ENCODE results near the gene WWP2.
"Not testable (repeated sequence)": the region's sequence is repeated elsewhere in the genome, so short reads cannot be mapped to it uniquely, and the experiment has no call there.

The WWP2 gene

DNA sequence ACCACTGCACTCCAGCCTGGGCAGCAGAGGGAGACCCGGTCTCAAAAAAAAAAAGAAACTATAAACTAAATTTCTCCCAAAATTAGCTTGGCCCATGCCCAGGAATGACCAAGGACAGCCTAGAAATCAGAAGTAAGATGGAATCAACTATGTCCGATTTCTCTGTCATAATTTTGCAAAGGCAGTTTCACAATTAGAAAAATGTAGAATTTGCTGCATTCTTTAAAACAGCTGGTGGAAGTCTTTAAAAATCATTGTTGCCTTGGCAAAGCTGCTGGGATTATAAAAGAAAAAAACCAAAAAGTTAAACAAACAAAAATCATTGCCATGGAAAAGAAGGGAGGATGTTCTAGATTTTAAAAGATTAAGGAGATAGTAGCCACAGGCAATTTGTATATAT is 32.4 kb downstream of the WWP2 start:
- H3K36me3 Mint-ChIP-seq (ENCODE audit: low read depth), result peaks cover 17% of the 10 kb centered on the region
- TF ChIP-seq, protein P1, sequence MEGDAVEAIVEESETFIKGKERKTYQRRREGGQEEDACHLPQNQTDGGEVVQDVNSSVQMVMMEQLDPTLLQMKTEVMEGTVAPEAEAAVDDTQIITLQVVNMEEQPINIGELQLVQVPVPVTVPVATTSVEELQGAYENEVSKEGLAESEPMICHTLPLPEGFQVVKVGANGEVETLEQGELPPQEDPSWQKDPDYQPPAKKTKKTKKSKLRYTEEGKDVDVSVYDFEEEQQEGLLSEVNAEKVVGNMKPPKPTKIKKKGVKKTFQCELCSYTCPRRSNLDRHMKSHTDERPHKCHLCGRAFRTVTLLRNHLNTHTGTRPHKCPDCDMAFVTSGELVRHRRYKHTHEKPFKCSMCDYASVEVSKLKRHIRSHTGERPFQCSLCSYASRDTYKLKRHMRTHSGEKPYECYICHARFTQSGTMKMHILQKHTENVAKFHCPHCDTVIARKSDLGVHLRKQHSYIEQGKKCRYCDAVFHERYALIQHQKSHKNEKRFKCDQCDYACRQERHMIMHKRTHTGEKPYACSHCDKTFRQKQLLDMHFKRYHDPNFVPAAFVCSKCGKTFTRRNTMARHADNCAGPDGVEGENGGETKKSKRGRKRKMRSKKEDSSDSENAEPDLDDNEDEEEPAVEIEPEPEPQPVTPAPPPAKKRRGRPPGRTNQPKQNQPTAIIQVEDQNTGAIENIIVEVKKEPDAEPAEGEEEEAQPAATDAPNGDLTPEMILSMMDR (IDR thresholded peaks at IDR 0.05; ENCODE audit: unreplicated experiment in 3 of 3), result no peak
- no peak overlapping the region for H3K4me3 Mint-ChIP-seq
- no peaks in the 10 kb centered on the region for H3K9me3 Mint-ChIP-seq
- no peak overlapping the region for H3K27ac Mint-ChIP-seq
- no peaks in the 10 kb centered on the region for H3K27me3 Mint-ChIP-seq (ENCODE audit: low read depth)
- H3K4me1 Mint-ChIP-seq, result peaks cover 4% of the 10 kb centered on the region

DNA sequence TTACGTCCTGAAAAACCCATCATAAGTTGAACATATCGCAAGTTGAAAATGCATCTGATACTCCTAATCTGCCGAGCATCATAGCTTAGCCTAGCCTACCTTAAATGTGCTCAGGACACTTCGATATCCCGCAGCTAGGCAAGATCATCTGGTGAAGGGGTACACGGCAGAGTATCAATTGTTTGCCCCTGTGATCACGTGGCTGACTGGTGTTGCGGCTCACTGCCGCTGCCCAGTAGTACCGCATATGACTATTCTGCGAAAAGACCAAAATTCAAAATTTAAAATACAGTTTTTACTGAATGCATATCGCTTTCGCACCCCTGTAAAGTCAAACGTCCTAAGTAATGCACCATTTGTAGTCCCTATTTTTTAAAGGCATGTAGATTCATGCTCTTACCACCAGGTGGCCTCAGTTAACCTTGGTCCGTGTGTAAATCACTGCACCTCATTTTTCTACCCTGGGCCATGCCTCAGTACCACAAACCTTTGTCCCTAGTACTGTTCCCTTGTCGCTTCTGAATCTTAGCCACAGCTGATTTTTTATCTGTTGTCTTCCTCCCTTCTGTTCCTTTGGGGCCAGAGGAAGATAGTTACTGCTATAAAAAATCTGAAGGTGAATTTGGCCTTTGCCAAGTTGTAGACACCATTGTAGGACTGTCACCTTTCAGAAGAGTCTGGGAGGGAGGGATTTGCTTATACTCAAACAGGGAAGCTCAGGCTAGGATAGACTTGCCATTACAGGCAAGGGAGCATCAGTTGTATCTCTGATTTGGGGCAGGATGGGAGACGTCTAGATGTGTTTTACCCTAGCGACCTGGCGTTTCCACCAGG is 34.4 kb downstream of the WWP2 start:
- H3K36me3 Mint-ChIP-seq (ENCODE audit: low read depth), result peaks cover 17% of the 10 kb centered on the region
- TF ChIP-seq, protein P1 (IDR thresholded peaks at IDR 0.05; ENCODE audit: unreplicated experiment in 3 of 3), result peak; percentile 84 to 89 (median 89)
- no peak overlapping the region for H3K27ac Mint-ChIP-seq
- H3K4me3 Mint-ChIP-seq, result no peak overlapping the region
- H3K4me1 Mint-ChIP-seq, result peaks cover 12% of the 10 kb centered on the region
- H3K27me3 Mint-ChIP-seq (ENCODE audit: low read depth), result no peaks in the 10 kb centered on the region
- H3K9me3 Mint-ChIP-seq, result no peaks in the 10 kb centered on the region

DNA sequence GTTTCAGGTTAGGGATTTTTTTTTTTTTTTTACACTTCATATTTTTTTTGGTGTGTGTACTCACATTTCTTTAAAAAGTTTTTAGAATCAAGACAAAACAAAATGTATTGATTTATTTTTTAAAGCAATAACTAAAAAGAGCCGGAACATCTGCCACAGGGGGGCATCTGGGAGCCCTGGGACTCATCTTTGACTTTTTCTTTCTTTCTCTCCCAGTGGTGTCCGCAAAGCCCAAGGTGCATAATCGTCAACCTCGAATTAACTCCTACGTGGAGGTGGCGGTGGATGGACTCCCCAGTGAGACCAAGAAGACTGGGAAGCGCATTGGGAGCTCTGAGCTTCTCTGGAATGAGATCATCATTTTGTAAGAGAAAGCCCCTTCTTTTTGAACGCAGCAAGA is 36.3 kb downstream of the WWP2 start:
- Mint-ChIP-seq H3K36me3 (ENCODE audit: low read depth) (peaks cover 18% of the 10 kb centered on the region), H3K4me3 (no peak overlapping the region), H3K9me3 (no peaks in the 10 kb centered on the region), H3K27ac (no peak overlapping the region), H3K4me1 (peaks cover 12% of the 10 kb centered on the region), H3K27me3 (ENCODE audit: low read depth) (no peaks in the 10 kb centered on the region)
- TF ChIP-seq, protein P1 (IDR thresholded peaks at IDR 0.05; ENCODE audit: unreplicated experiment in 3 of 3), result peak; percentile 27 to 40 (median 38)

DNA sequence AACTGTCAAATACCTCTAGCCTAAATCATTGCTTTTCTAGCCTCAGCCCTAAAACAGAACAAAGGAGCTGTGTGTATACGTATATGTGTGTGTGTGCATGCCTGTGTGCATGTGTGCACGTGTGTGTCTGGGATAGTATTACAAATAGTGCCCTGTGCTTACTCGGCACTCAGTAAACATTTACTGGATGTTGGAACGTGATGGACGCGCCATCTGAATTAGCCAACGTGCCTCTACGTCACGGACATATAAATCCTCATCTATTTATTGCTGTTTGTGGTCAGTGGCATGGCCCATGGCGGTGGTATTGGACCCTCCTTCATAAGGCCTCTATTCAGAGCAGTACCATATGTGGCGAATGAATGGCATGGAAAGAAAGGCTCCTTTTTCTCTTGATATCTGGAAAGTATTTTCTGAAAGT is 37.5 kb downstream of the WWP2 start:
- H3K27ac Mint-ChIP-seq, result peak overlapping the region; percentile 17 to 32 (median 28)
- TF ChIP-seq, protein P1 (IDR thresholded peaks at IDR 0.05; ENCODE audit: unreplicated experiment in 3 of 3), result no peak
- peaks cover 17% of the 10 kb centered on the region for H3K4me1 Mint-ChIP-seq
- H3K36me3 Mint-ChIP-seq (ENCODE audit: low read depth), result peaks cover 16% of the 10 kb centered on the region
- no peaks in the 10 kb centered on the region for H3K9me3 Mint-ChIP-seq
- H3K4me3 Mint-ChIP-seq, result no peak overlapping the region
- no peaks in the 10 kb centered on the region for H3K27me3 Mint-ChIP-seq (ENCODE audit: low read depth)

DNA sequence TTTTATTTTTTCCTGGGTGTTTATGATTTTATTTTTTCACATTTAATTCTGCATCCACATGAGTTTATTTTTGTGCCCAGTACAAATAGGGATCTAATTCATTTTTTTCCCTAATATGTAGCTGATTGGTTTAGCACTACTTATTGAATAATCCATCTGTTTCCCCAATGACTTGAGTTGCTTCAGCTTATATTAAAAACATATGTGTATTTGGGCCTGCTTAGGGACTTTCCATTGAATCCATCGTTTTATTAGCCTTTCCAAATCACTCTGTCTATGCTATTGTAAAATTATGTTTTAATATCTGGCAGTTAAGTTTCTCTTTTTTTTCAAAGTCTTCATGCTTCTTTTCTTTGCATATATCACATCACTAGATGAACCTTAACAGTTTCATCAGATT is 42.2 kb downstream of the WWP2 start:
- Mint-ChIP-seq H3K27me3 (ENCODE audit: low read depth) (no peaks in the 10 kb centered on the region), H3K4me1 (peaks cover 15% of the 10 kb centered on the region), H3K27ac (peak overlapping the region in 1 of 3 experiments; percentile 1), H3K36me3 (ENCODE audit: low read depth) (peaks cover 20% of the 10 kb centered on the region), H3K9me3 (no peaks in the 10 kb centered on the region), H3K4me3 (no peak overlapping the region)
- TF ChIP-seq, protein P1 (IDR thresholded peaks at IDR 0.05; ENCODE audit: unreplicated experiment in 3 of 3), result no peak

DNA sequence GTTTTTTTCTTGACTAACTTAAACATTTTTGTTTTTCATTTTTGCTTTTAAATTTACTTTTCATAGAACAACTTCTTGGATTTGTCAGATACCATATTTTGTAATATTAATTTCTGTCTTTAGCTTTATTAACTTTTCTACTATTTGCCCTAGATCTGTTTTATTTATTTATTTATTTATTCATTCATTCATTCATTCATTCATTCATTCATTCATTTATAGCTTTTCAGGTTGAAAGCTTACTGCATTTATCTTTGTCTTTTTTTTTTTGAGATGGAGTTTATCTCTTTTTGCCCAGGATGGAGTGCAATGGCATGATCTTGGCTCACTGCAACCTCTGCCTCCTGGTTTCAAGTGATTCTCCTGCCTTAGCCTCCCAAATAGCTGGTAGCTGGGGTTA is 44.6 kb downstream of the WWP2 start:
- not testable (repeated sequence) for H3K4me3 Mint-ChIP-seq; H3K9me3 Mint-ChIP-seq; H3K27me3 Mint-ChIP-seq (ENCODE audit: low read depth); H3K4me1 Mint-ChIP-seq; H3K27ac Mint-ChIP-seq
- peaks cover 19% of the 10 kb centered on the region for H3K36me3 Mint-ChIP-seq (ENCODE audit: low read depth)

Data from nephron (organoid).